ENCODE measurements around the gene TGFBR3.

GRCh38 chr1:91885213-91885715 is 687 bp downstream of the TGFBR3 start:
- TF ChIP-seq CTCF (conservative IDR thresholded peaks at IDR 0.05 in 1 of 2, IDR thresholded peaks at IDR 0.05 in 1 of 2; ENCODE audit: extremely low read depth in 1 of 2, insufficient read depth in 1 of 2, low read depth in 1 of 2, low read length in 2 of 2) (no peak), EZH2 (IDR thresholded peaks at IDR 0.05; ENCODE audit: borderline replicate concordance, low read length) (no peak)

All from mammary epithelial cell (primary cell).